Type B pancreatic cell (in vitro differentiated cells): ENCODE measurements around the gene LRRK2. TPM values are rescaled to one million over a fixed set of nuclear protein-coding genes. Genes with fewer than 3 reads are reported as not detected.
"Not testable (repeated sequence)": the region's sequence is repeated elsewhere in the genome, so short reads cannot be mapped to it uniquely, and the experiment has no call there.

ENCODE experiments used
- DNase-seq: peaks from one replicate; pipeline ENCODE4 v3.0.0; 2021; ENCODE audit warnings: mixed read lengths; ENCODE audit not compliant: unreplicated experiment; ENCODE audit errors: extremely low spot score
- H3K27ac Mint-ChIP-seq: 2 replicates; pipeline ENCODE4 v1.8.0; 2021; ENCODE audit warnings: mild to moderate bottlenecking, mixed read lengths
- H3K27me3 Mint-ChIP-seq: 2 replicates; pipeline ENCODE4 v1.8.0; 2021; ENCODE audit warnings: mixed read lengths
- H3K36me3 Mint-ChIP-seq: 2 replicates; pipeline ENCODE4 v1.8.0; 2021; ENCODE audit warnings: mixed read lengths
- H3K4me1 Mint-ChIP-seq: one replicate; pipeline ENCODE4 v1.8.0; 2021; ENCODE audit warnings: mixed read lengths; ENCODE audit not compliant: unreplicated experiment
- H3K4me3 Mint-ChIP-seq: 2 replicates; pipeline ENCODE4 v1.8.0; 2021; ENCODE audit warnings: mild to moderate bottlenecking, mixed read lengths
- H3K9me3 Mint-ChIP-seq: 2 replicates; pipeline ENCODE4 v1.8.0; 2021; ENCODE audit warnings: mixed read lengths
- CTCF ChIP-seq: fragments of 200-600 bp; sonication (generic); conservative IDR thresholded peaks from 2 replicates; pipeline ENCODE4 v1.5.0; 2021; ENCODE audit warnings: antibody characterized with exemption, mild to moderate bottlenecking
- total RNA-seq: library from RNA; stranded (reverse); gene quantifications from 2 replicates; pipeline ENCODE4 v1.2.1, GENCODE V29; 2021; ENCODE audit warnings: low replicate concordance

Gene LRRK2
- total RNA-seq, 1 donor from 2014 or later, result 0.75 TPM

GRCh38 chr12:40204337-40204736 lies 20.5 kb upstream of the LRRK2 start:
- no peak for DNase-seq
- H3K36me3 Mint-ChIP-seq, result no peaks in the 10 kb centered on the region
- H3K4me1 Mint-ChIP-seq, result no peaks in the 10 kb centered on the region
- no peak overlapping the region for H3K4me3 Mint-ChIP-seq
- no peak overlapping the region for H3K27ac Mint-ChIP-seq
- TF ChIP-seq CTCF, result no peak
- peaks cover 4% of the 10 kb centered on the region for H3K9me3 Mint-ChIP-seq
- no peaks in the 10 kb centered on the region for H3K27me3 Mint-ChIP-seq

- TF ChIP-seq CTCF, result no peak
Measured at GRCh38 chr12:40207551-40207950, 17.2 kb upstream of the LRRK2 start.

GRCh38 chr12:40208707-40209446 lies 15.9 kb upstream of the LRRK2 start:
- Mint-ChIP-seq H3K36me3 (no peaks in the 10 kb centered on the region), H3K27ac (no peak overlapping the region), H3K4me3 (no peak overlapping the region), H3K27me3 (no peaks in the 10 kb centered on the region), H3K4me1 (no peaks in the 10 kb centered on the region), H3K9me3 (peaks cover 4% of the 10 kb centered on the region)
- no peak for TF ChIP-seq CTCF
- DNase-seq, result no peak

More at GRCh38 chr12:40207551-40207950, 17.2 kb upstream of the LRRK2 start:
- H3K4me1 Mint-ChIP-seq, result no peaks in the 10 kb centered on the region
- no peaks in the 10 kb centered on the region for H3K36me3 Mint-ChIP-seq
- H3K27me3 Mint-ChIP-seq, result no peaks in the 10 kb centered on the region
- no peak for DNase-seq
- no peak overlapping the region for H3K4me3 Mint-ChIP-seq
- peaks cover 4% of the 10 kb centered on the region for H3K9me3 Mint-ChIP-seq
- no peak overlapping the region for H3K27ac Mint-ChIP-seq

- H3K27ac Mint-ChIP-seq, result no peak overlapping the region
- TF ChIP-seq CTCF, result no peak
- no peaks in the 10 kb centered on the region for H3K4me1 Mint-ChIP-seq
- no peak for DNase-seq
- no peak overlapping the region for H3K4me3 Mint-ChIP-seq
- no peaks in the 10 kb centered on the region for H3K27me3 Mint-ChIP-seq
- H3K9me3 Mint-ChIP-seq, result peaks cover 4% of the 10 kb centered on the region
- H3K36me3 Mint-ChIP-seq, result no peaks in the 10 kb centered on the region
Measured at GRCh38 chr12:40209886-40210285, 14.9 kb upstream of the LRRK2 start.

GRCh38 chr12:40211186-40211585 lies 13.6 kb upstream of the LRRK2 start:
- H3K4me1 Mint-ChIP-seq, H3K27ac Mint-ChIP-seq, H3K27me3 Mint-ChIP-seq, H3K9me3 Mint-ChIP-seq, H3K36me3 Mint-ChIP-seq, H3K4me3 Mint-ChIP-seq, DNase-seq: not testable (repeated sequence)

- no peak overlapping the region for H3K4me3 Mint-ChIP-seq
- H3K4me1 Mint-ChIP-seq, result no peaks in the 10 kb centered on the region
- H3K9me3 Mint-ChIP-seq, result peaks cover 3% of the 10 kb centered on the region
- no peaks in the 10 kb centered on the region for H3K27me3 Mint-ChIP-seq
- no peak overlapping the region for H3K27ac Mint-ChIP-seq
- no peak for TF ChIP-seq CTCF
- DNase-seq, result no peak
- no peaks in the 10 kb centered on the region for H3K36me3 Mint-ChIP-seq
Measured at GRCh38 chr12:40212566-40212965, 12.2 kb upstream of the LRRK2 start.
